ENCODE data around the gene TMUB1.

TMUB1 gene

GRCh38 chr7:151083071-151083823, at the start of gene TMUB1:
TSS of gene TMUB1 (minus strand) at chr7:151083493. CDS start at chr7:151082563, 930 bp downstream.
- no peak for DNase-seq (ENCODE audit: low read depth)
- no peak for TF ChIP-seq CTCF (IDR thresholded peaks at IDR 0.05; ENCODE audit: control insufficient read depth, extremely low read depth, insufficient read depth)
- H3K4me3 ChIP-seq (ENCODE audit: low read depth, low read length) = peak within 1 kb of the TSS; percentile 83

- no peak for TF ChIP-seq CTCF (IDR thresholded peaks at IDR 0.05; ENCODE audit: control insufficient read depth, extremely low read depth, insufficient read depth)
- DNase-seq (ENCODE audit: low read depth) = no peak
- H3K4me3 ChIP-seq (ENCODE audit: low read depth, low read length) = no peak overlapping the region
Observed at GRCh38 chr7:151132461-151133205, 49.3 kb upstream of the TMUB1 start.

- no peak for TF ChIP-seq CTCF (IDR thresholded peaks at IDR 0.05; ENCODE audit: control insufficient read depth, extremely low read depth, insufficient read depth)
- no peak for DNase-seq (ENCODE audit: low read depth)
- no peak overlapping the region for H3K4me3 ChIP-seq (ENCODE audit: low read depth, low read length)
Observed at GRCh38 chr7:151131592-151132293, 48.5 kb upstream of the TMUB1 start.

GRCh38 chr7:151131224-151131591, 47.9 kb upstream of the TMUB1 start:
- DNase-seq (ENCODE audit: low read depth) = no peak
- TF ChIP-seq CTCF (IDR thresholded peaks at IDR 0.05; ENCODE audit: control insufficient read depth, extremely low read depth, insufficient read depth) = no peak
- no peak overlapping the region for H3K4me3 ChIP-seq (ENCODE audit: low read depth, low read length)

GRCh38 chr7:151130741-151131157, 47.5 kb upstream of the TMUB1 start:
- DNase-seq (ENCODE audit: low read depth) = no peak
- no peak for TF ChIP-seq CTCF (IDR thresholded peaks at IDR 0.05; ENCODE audit: control insufficient read depth, extremely low read depth, insufficient read depth)
- no peak overlapping the region for H3K4me3 ChIP-seq (ENCODE audit: low read depth, low read length)

- no peak overlapping the region for H3K4me3 ChIP-seq (ENCODE audit: low read depth, low read length)
- TF ChIP-seq CTCF (IDR thresholded peaks at IDR 0.05; ENCODE audit: control insufficient read depth, extremely low read depth, insufficient read depth) = no peak
- no peak for DNase-seq (ENCODE audit: low read depth)
Observed at GRCh38 chr7:151129960-151130591, 46.8 kb upstream of the TMUB1 start.
